Thyroid gland (tissue), 4 donors: ENCODE results near the gene EFTUD2.

Source experiments
- CTCF ChIP-seq, 6 experiments: fragments of 200-600 bp in 3 of 6; fragments of 450-650 bp in 3 of 6; sonication (generic) in 3 of 6; IDR thresholded peaks; one replicate each; pipeline ENCODE4 v1.5.1; 2016 to 2019; ENCODE audit warnings: antibody characterized with exemption in 6 of 6, mild to moderate bottlenecking in 2 of 6, inconsistent platforms in 1 of 6, moderate library complexity in 1 of 6
- POLR2A ChIP-seq, 2 donors: fragments of 450-650 bp; IDR thresholded peaks; one replicate each; pipeline ENCODE4 v1.6.1; 2017; ENCODE audit warnings: antibody characterized with exemption in 2 of 2, mild to moderate bottlenecking in 2 of 2, moderate library complexity in 1 of 2

GRCh38 chr17:44919411-44919810, 20.2 kb upstream of the EFTUD2 start:
- TF ChIP-seq CTCF (IDR thresholded peaks at IDR 0.05) (no peak), POLR2A (IDR thresholded peaks at IDR 0.05) (no peak)
